GM18519 (cell line): ENCODE measurements around the gene ADSL.

Source experiments
- ATAC-seq: cut with Tn5 transposase; IDR thresholded peaks from one replicate; pipeline ENCODE4 v1.9.1; 2021; ENCODE audit warnings: mild to moderate bottlenecking, moderate library complexity; ENCODE audit not compliant: unreplicated experiment, low FRiP score

Gene ADSL

GRCh38 chr22:40403141-40403540, 56.8 kb downstream of the ADSL start:
- ATAC-seq, result no peak

GRCh38 chr22:40403651-40404050, 57.4 kb downstream of the ADSL start:
- ATAC-seq, result no peak

GRCh38 chr22:40404251-40405177, 58.2 kb downstream of the ADSL start:
- ATAC-seq, result no peak

- no peak for ATAC-seq
Observed at GRCh38 chr22:40405178-40406062, 59.1 kb downstream of the ADSL start.

- ATAC-seq, result no peak
Observed at GRCh38 chr22:40406063-40406890, 60.0 kb downstream of the ADSL start.

- no peak for ATAC-seq
Observed at GRCh38 chr22:40407021-40407761, 60.9 kb downstream of the ADSL start.

- ATAC-seq, result no peak
Observed at GRCh38 chr22:40407831-40408717, 61.8 kb downstream of the ADSL start.

- ATAC-seq, result no peak
Observed at GRCh38 chr22:40408718-40409612, 62.7 kb downstream of the ADSL start.

- no peak for ATAC-seq
Observed at GRCh38 chr22:40409613-40410113, 63.4 kb downstream of the ADSL start.

GRCh38 chr22:40410272-40410671, 64.0 kb downstream of the ADSL start:
- ATAC-seq, result no peak

GRCh38 chr22:40410731-40411505, 64.6 kb downstream of the ADSL start:
- ATAC-seq, result no peak

GRCh38 chr22:40411506-40411861, 65.2 kb downstream of the ADSL start:
- no peak for ATAC-seq

GRCh38 chr22:40412441-40412840, 66.1 kb downstream of the ADSL start:
- ATAC-seq, result no peak

- ATAC-seq, result no peak
Observed at GRCh38 chr22:40413873-40414272, 67.6 kb downstream of the ADSL start.

- ATAC-seq, result no peak
Observed at GRCh38 chr22:40414311-40414710, 68.0 kb downstream of the ADSL start.

- ATAC-seq, result no peak
Observed at GRCh38 chr22:40414838-40415505, 68.7 kb downstream of the ADSL start.
